AG20443 (cell line): ENCODE measurements around the gene GTSE1.

Experiments
- DNase-seq: peaks from one replicate; pipeline ENCODE4 v3.0.0; 2012; ENCODE audit warnings: low spot score, mixed read lengths

Gene GTSE1

DNA sequence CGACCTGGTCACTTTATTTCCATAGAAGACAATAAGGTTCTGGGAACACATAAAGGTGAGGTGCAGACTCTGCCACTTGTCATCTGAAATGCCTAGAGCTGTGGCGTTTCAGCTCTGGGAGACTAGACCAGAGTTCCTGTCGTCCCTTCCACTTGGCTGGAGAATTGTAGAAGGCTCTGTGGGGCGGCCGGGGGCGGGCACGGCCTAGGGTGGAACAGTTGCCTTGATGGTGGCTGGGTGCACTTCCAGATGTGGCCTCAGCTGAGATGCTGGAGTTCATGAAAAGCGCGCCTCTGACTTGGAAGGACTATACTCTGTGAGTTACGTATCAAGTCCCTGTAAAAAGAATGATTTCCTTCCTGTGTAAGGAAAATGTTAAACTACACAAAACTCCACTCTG lies 55.6 kb downstream of the GTSE1 start:
- no peak for DNase-seq

DNA sequence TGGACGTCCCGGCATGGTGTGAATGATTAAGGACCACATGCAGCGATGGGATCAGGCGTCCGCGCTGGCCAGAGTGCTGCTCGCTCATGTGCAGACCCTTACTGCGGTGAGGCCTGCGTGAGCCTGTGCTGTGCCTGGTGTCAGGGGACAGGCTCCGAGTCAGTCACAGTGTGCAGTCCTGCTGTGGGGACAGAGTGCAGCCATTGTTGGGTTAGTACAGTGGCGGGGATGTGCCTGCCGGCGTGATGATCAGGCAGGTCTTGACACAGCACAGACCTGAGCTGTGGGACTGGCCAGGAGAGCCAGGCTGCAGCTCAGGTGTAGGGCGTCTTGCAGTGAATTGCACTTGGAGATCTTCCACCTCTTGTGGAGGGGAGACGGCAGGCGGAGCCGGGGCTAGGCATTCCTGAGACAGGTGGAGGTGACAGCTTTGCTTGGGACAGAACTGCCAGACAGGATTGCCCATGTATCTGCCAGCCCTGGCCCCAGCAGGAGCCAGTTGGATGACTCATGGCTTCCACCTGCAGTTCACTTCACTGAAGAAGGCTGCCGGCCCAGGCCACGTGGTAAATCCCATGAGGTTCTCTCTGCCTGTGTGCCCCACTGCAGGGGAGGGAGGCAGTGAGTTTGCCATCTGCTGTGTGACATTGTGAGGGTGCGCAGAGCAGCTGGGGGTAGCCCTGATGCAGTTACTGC lies 56.2 kb downstream of the GTSE1 start:
- DNase-seq: no peak

DNA sequence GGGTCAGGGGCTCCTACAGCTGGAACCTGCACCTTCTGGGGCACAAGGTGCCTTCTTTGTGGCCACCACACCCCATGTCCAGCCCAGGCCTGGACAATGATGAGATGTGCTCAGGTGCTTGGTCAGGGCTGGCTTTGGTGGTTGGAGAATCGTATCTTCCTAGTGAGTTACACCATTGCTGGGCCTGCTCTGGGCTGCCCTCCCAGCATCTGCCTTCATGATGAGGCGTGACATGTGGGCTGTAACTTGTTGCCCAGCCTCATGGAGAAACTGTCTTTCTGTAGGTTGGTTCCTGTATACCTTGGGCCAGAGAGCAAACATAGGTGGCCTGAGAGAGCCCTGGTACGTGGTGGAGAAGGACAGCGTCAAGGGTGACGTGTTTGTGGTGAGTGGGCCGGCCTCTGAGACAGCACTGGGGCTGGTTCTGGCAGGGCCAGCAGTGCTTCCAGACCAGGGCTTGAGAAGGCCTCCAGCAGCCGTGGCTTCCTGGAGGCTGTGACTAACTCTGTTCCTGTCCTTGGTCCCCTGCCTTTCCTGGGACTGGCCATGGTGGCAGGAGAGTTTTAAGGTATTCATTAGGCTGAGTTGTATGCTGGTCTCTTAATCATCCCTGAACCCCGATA lies 56.9 kb downstream of the GTSE1 start:
- no peak for DNase-seq

DNA sequence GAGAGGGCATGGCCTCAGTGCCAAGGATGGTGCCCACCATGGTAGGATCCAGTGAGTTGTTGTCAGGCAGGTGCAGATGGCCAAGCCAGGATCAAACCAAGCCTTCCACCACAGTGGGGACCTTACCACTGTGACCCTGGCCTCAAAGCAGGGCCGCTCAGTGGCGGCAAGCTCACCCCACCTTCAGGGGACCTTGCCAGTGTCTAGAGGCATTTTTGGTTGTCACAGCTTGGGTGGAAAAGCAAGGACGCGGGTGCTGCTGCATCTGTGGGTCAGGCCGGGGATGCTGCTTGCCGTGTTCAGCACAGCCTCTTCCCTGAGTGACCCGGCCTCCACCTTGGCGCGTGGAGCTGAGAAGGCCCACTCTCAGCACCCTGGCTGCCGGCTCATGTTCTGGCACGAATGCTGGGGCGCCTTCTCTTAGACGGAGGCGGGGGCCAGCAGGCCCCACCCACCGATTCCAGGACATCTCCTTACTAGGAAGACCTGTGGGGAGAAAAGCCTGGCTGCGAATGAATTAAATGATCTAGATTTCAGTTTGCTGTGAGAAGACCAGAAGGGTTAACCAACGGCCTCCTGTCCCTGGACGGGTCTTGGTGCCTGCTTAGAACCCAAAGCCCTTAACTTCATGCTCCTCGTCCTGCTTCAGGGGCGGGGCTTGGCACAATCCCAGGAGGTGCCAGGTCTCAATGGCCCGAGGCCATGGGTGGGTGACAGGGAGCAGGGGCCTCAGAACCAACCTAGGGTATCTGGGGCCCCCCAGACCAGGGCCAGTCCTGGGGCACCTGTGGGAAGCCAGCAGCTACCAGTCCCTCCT lies 57.7 kb downstream of the GTSE1 start:
- DNase-seq: no peak

DNA sequence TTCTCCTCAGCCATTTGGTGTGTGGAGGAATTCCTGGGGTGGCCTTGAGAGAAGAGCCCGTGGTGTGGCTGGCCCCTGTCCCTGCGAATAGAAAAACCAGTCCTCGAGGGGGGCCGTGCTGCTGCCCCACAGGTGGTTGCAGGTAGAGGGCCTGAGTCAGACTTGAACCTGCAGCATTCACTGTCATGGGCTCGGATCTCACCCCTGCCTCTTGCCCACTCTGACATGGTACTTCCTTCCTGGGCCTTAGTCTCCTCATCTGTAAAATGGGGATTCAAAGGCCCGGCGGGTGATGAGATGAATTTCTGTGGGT lies 58.3 kb downstream of the GTSE1 start:
- DNase-seq: no peak

DNA sequence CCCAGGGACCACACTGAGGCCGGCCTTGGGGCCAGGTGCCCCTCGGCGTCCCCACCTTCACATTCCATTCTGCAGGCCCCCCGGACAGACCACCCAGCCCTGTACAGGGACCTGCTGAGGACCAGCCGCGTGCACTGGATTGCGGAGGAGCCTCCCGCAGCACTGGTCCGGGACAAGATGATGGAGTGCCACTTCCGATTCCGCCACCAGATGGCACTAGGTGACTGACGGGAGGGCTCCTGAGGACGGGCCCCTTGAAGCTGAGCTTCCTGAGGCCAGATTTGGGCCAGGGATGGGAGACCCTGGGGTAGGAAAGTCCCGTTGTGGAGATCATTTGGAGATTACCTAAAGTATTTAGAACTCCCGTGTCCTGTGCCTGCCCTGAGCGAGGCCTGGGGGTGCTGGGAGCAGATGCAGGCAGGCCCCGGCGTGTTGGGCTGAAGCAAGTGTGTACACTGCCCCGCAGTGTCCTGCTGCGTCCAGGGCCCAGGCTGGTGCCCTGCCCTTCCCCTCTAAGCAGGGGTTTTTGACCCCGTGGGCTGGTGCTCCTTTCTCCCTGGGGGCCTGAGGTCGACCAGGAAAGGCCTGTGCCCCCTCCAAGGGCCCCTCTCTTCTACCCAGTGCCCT lies 58.8 kb downstream of the GTSE1 start:
- peak; percentile 87 for DNase-seq

DNA sequence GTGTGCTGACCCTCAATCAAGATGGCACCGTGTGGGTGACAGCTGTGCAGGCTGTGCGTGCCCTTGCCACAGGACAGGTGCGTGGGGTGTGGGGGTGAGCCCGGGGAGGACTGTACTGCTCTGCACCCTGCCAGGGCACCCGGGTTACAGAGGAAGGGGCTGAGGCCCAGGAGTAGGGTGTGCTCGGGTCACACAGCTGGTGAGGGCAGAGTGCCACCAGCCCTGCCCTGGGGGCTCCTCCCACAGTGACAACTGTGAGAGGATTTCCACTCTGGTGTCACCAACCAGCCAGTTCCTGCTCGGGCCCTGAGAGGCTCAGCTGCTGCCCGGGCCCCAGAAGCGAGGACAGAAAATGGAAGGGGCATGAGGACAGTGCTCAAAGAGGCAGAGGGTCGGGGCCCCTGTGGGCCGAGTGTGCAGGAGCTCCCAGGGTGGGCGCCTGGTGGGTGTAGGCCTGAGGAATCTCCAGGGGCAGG lies 59.4 kb downstream of the GTSE1 start:
- DNase-seq: no peak

DNA sequence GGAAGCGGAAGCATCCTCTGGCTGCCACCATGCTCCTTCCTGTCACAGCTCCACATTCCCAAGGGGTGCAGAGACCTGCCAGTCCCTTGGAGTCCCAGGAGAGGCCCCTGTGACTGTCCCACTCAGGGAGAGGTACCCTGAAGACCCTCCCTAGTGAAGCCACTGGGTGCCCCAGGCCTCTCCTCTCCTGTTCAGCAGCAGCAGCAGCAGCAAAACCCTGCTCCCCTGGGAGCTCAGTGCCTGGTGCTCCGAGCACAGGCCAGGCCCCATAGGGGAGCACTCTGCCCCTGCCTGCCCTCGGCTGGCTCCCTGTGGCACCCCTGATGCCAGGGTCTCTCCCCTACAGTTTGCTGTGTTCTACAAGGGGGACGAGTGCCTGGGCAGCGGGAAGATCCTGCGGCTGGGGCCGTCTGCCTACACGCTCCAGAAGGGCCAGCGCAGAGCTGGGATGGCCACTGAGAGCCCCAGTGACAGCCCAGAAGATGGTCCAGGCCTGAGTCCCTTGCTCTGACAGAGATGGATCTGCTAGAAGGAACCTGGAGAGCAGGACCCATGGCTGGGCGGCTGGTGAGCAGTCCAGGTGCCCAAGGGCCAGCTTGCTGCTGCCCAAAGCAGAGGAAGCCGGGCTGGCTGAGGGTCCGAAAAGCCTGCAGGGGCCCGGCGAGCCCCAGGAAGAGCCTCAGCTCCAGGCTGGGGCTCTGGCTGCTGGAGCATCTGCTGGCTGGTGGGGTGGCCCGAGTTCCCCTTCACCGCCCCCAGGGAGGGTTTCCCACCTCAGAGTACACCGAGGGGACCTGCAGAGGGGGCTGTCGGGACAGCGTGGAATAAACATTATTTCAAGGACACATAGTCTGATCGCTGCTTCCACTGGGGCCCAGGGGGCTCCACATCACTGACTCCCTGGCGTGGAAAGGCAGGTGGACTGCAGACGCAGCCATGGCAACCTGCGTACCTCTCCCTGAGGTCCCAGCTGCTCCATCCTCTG lies 60.1 kb downstream of the GTSE1 start:
- DNase-seq: no peak

DNA sequence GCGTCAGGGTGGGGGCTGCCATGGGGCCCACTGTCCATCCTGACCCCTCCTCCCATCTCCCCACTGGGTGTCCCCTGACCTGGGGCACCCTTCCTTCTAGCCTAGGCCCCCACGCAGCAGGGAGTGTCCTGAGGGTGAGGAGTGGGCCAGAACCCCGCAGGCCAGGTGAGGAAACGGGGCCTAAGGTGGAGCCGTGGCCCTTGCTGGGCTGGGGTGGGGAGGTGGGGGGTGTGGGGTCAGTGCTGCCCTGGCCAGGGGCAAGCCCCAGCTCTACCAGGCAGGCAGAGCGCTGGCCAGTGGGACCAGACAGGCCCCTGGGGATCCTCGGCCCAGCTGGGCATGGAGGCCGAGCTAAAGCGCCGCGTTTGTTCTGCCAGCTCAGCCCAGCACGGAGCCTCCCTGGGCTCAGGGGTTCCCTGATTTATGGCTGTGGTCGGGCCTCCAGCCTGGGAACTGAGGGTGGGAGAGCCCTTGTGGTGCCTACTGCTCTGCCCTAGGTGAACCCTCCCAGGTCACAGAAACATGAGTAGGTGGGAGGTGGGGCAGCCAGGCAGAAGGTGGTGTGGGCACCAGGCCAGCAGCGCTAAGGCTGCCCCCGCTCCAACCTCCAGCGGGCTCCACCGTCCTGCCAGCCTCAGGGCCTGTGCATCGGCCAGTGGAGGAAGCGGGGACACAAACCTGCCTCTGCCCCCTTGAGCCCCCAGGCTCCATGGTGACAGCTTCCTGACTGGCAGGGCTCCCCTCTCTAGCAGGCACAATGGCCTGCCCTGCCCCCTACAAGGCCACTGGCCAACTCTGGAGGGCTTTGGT lies 61.2 kb downstream of the GTSE1 start:
- DNase-seq: no peak

DNA sequence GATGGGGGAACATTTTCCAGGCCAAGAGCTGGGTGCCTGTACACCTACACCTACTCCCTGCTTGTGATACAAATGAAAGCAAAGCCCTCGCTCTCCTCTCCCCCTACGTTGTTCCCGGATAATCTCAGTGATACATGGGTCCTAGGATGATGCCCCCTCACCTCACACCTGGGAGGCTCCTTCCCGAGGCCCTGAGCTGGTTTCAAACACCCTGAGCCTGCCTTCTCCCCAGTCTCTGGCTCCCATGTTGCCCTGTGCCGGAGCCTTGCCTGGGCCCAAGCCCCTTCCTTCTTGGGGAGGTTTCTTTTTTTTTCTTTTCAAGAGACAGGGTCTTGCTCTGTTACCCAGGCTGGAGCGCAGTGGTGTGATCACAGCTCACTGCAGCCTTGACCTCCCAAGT lies 62.1 kb downstream of the GTSE1 start:
- no peak for DNase-seq

DNA sequence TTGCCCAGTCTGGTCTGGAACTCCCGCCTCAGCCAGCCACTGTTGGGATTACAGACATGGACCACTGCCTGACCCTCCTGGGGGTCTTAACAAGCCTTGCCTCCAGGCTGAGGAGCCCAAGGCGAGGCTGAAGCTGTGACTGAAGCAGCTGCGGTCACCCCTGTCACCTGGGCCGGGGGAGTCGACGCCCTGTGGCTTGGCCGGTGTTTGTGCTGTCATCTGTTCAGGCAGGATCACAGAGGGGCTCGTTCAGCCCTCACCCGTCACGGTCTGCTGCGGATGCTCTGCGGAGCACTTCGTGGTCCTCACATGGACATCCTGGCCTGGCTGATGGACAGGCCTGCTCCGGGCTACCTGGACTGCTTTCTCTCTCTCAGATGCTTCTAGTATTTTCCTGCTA lies 62.7 kb downstream of the GTSE1 start:
- DNase-seq: no peak

DNA sequence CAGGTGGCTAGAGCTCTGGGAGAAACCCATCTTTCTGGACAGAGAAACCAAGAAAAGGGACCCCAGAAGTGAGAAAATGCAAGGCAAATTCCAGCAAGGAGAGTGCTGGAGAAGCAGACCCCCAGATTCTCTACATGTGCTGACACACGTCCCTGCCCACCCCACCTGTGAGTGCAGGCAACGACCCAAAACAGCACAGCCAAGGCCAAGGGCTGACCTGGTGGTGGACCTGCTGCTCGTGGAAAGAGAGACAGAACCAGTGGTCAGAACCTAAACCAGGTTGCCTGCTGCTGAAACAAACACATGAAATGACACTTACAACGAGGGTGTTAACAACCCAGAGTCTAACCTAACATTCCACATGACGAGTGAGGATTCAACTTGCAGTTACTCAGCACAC lies 63.4 kb downstream of the GTSE1 start:
- no peak for DNase-seq

DNA sequence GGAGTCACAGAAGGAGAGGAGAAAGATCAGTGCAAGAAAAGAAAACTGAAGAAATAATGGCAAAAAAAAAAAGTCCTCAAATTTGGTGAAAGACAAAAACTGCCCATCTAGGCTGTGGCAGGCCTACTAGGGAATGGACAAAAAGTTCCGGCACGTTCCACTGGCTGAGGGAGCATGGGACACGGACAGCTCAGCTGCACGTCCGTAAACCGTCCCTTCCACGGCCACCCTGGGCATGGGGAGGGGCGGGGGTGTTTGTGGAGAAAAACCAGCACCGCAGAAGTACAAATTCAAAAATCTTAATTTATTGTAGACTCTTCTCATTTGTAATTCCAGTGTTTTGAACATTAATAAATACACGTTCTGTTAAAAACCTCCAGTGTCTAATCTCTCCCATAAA lies 64.2 kb downstream of the GTSE1 start:
- no peak for DNase-seq

DNA sequence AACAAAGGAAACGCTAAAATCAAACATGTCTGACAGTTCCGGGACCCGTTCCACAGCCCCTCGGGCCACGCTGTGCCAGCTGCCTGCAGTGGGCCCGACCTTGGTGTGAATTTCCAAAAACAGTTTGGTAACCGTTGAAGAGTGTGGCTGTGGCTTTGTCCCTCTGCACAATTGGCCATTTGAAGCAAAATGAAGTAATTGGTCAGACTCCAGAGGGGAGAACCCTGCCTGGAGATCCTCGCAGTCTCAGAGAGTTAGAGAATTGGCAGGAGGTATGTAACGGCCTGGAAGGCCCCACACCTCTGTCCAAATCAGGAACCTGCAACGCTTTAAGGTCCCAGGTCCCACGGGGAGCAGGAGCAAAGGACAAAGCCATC lies 65.1 kb downstream of the GTSE1 start:
- no peak for DNase-seq

DNA sequence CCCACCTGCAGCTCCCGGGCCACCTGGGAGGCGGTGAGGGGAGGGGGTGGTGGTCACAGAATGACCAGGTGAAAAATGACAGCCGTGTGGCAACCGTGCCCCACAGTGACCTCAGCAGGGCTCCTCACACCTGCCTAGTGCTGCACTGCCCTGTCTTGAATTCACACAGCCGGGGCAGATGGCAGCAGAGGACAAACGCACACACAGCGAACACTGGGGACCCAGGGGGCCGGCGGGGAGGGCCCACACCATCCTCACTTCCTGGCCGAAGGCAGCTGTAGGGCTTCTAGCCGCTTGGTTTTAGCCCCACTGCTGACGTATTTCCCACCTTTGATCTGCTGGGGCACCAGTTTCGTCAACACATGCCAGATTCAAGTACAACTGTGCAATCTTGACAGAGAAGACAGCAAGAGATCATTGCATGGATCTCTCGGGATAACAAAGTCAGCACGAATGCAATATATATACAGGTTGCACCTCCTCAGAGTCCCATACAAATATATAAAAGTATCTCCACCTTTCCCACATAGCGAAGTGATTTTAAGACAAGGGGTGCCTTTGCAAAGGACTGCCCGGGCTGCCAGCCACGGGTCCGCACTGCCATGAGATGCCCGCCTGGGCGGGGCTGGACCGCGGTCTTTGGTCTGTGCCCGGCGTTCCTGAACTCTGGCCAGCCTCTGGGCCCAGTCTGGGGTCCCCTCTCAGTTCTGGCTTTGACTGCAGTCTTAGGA lies 65.7 kb downstream of the GTSE1 start:
- no peak for DNase-seq

DNA sequence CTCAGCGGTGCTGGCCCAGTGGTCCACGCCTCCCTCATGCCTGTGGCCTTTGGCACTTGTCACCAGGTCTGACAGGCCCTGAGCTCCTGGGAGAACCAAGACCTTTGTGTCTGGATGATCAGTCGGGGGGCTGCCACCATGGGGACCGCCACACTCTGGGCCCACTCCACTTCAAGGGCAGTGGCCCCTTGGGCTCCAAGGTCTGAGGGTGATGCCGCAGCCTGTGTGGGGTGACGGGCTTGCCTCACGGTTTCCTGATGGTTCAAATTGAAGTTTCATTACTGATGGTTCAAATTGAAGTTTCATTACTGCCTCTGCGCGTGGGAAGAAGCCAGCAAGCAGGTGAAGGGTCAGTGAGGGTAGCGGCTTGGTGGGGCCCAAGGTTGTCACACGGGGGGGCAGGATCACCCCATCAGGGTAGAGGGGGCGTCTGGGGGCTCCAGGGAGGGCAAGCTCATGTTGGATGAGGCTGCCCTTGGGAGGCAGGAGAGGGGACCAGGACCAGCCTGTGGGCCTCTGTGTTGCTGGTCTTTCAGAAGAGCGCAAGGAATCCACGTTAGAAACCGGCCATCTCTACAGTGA lies 66.4 kb downstream of the GTSE1 start:
- DNase-seq: no peak

DNA sequence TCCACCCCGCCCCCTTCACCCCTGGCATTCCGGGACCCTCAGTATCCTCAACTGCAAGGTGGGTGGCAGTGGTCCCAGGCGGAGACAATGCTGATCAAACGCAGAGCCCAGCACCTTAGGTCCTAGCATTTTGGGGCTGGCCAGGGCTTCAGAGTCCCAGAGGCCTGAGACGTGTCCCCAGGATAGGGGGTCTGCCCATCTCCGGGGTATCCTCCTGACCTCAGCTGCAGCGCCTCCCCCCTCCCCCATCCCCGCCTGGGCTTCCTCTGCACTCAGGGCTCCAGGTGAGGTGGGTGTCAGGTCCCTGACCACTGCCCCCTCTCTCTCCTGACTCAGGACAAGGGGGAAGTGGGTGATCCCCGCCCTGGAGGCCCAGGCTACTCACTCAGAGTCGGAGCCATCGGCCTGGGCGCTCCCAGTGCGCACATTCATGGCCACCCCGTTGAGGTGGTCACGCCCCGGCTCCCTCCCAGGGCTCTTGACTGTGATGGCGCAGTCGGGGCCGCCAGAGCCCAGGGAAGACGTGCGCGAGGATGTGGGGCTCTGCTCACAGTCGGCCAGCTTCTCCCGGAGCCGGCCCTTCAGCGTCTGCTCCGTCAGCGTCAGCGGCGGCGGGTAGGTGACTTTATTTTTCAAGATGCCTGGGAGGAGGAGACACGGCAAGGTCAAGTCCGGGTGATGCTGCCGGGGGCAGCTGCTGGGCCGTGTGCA lies 67.1 kb downstream of the GTSE1 start:
- no peak for DNase-seq

DNA sequence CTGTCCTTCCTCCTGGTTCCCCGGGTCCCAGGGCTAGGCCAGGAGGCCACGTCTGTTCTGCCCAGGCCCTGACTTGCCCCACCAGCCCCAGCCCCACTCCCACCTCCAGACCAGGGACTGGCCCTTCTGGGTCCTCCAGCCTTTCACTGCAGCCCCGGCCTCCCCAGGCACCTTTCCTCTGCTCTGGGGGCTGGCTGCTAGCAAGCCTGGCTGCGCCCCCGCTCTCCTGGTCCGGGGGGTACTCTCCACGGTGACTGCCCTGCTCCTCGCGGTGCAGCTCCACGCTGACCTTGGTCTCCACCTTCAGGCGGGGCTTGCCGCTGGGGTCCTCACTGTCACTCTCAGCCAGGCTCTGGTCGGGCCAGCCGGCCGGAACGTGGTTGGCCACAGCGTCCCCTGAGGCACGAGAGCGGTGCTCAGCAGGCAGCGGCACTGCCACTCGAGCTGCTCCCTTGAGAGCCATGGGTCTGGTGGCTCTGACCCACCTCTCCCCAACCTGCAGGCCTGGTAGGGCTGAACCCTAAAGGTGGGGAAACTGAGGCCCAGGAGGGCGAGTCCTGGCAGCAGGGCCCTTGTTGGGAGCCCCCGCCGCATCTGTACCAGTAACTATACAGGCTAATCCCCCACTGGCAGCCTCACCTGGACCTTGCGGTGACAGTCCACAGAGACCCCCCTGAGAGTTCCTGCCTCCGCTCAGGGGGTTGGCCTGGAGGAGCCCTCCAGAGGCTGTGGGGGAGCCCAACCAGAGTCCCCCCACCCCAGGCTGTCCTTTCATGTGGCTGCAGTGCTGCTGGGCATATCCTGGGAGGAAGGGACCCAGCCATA lies 67.9 kb downstream of the GTSE1 start:
- DNase-seq: no peak
